Measurements from ENCODE around the gene SIDT1. TPM values are rescaled to one million over a fixed set of nuclear protein-coding genes. Genes with fewer than 3 reads are reported as not detected.

SIDT1 gene
- total RNA-seq, 2 experiments from 2014 or later: 19.0 to 19.7 TPM

DNA sequence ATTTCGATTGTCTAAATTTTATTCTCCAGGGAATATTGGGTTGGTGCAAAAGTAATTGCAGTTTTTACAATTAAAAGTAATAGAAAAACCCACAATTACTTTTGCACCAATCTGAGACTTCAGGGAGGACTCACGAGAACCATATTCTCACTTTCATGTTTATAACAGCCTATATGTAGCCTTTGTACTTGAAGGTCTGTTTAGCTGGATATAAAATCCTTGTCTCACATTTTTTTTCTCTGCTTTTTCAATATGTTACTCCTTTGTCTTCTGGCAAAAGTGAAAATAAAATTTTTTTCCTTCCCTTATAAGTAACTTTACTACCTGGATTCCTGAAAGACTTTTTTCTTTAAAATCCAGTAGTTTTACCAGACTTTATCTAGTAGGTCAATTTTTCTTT is 9.2 kb downstream of the SIDT1 start:
- ATAC-seq (no peak), DNase-seq (no peak)
- Mint-ChIP-seq H3K4me3 (no peak overlapping the region), H3K36me3 (ENCODE audit: low read depth) (peaks cover 39% of the 10 kb centered on the region), H3K9me3 (ENCODE audit: low read depth) (peaks cover 4% of the 10 kb centered on the region), H3K4me1 (peaks cover 44% of the 10 kb centered on the region), H3K27me3 (no peaks in the 10 kb centered on the region), H3K27ac (no peak overlapping the region)
- ChIA-PET POLR2A (no interaction called here), CTCF (interaction anchor here (0.8 to 1.4 kb wide), 2 partner anchors 13 to 750 kb away, joined by 3 read pairs; no protein-coding TSS in a partner anchor)
- intact Hi-C loops (cut with DNase I, micrococcal nuclease): no loop called here

GRCh38 chr3:113545594-113545993 is 13.2 kb downstream of the SIDT1 start:
- CTCF ChIA-PET: interaction anchor here (0.7 to 2.4 kb wide), 3 partner anchors 10 to 53 kb away, joined by 3 to 10 read pairs (median 5); no protein-coding TSS in a partner anchor
- Mint-ChIP-seq H3K36me3 (ENCODE audit: low read depth) (peaks cover 28% of the 10 kb centered on the region), H3K27ac (no peak overlapping the region), H3K27me3 (no peaks in the 10 kb centered on the region), H3K9me3 (ENCODE audit: low read depth) (peaks cover 6% of the 10 kb centered on the region), H3K4me3 (no peak overlapping the region), H3K4me1 (peaks cover 39% of the 10 kb centered on the region)
- intact Hi-C loops (cut with DNase I, micrococcal nuclease): no loop called here
- POLR2A ChIA-PET: no interaction called here
- DNase-seq (no peak), ATAC-seq (no peak)

- CTCF ChIA-PET: interaction anchor here (0.5 to 2.4 kb wide), 8 partner anchors 9 to 90 kb away, joined by 3 to 10 read pairs (median 4); partner anchors contain the start of gene SPICE1
- peaks cover 42% of the 10 kb centered on the region for H3K4me1 Mint-ChIP-seq
- peak overlapping the region; percentile 69 for H3K4me3 Mint-ChIP-seq
- DNase-seq (no peak), ATAC-seq (peak; percentile 47)
- H3K27me3 Mint-ChIP-seq: no peaks in the 10 kb centered on the region
- POLR2A ChIA-PET: no interaction called here
- peaks cover 3% of the 10 kb centered on the region for H3K9me3 Mint-ChIP-seq (ENCODE audit: low read depth)
- H3K27ac Mint-ChIP-seq: peak overlapping the region; percentile 82
- intact Hi-C loops (cut with DNase I, micrococcal nuclease): no loop called here
- H3K36me3 Mint-ChIP-seq (ENCODE audit: low read depth): peaks cover 25% of the 10 kb centered on the region
Observed at GRCh38 chr3:113546414-113546893, 14.1 kb downstream of the SIDT1 start.

GRCh38 chr3:113548501-113548900 is 16.1 kb downstream of the SIDT1 start:
- H3K27me3 Mint-ChIP-seq: no peaks in the 10 kb centered on the region
- ChIA-PET CTCF (interaction anchor here (0.6 kb wide), 1 partner anchor 197 kb away, joined by 3 read pairs; the partner anchor contains the start of gene NAA50), POLR2A (no interaction called here)
- ATAC-seq (no peak), DNase-seq (no peak)
- intact Hi-C loops (cut with DNase I, micrococcal nuclease): no loop called here
- H3K27ac Mint-ChIP-seq: no peak overlapping the region
- peaks cover 3% of the 10 kb centered on the region for H3K9me3 Mint-ChIP-seq (ENCODE audit: low read depth)
- H3K4me3 Mint-ChIP-seq: no peak overlapping the region
- peaks cover 13% of the 10 kb centered on the region for H3K36me3 Mint-ChIP-seq (ENCODE audit: low read depth)
- peaks cover 38% of the 10 kb centered on the region for H3K4me1 Mint-ChIP-seq

GRCh38 chr3:113551820-113552219 is 19.5 kb downstream of the SIDT1 start:
- peaks cover 2% of the 10 kb centered on the region for H3K9me3 Mint-ChIP-seq (ENCODE audit: low read depth)
- POLR2A ChIA-PET: no interaction called here
- intact Hi-C loops (cut with DNase I, micrococcal nuclease): no loop called here
- DNase-seq (no peak), ATAC-seq (no peak)
- H3K4me1 Mint-ChIP-seq: peaks cover 19% of the 10 kb centered on the region
- H3K27me3 Mint-ChIP-seq: no peaks in the 10 kb centered on the region
- H3K4me3 Mint-ChIP-seq: no peak overlapping the region
- CTCF ChIA-PET: interaction anchor here (1.2 to 2.6 kb wide), 4 partner anchors 13 to 59 kb away, joined by 3 to 18 read pairs (median 8); no protein-coding TSS in a partner anchor
- peak overlapping the region; percentile 3 for H3K27ac Mint-ChIP-seq
- peaks cover 5% of the 10 kb centered on the region for H3K36me3 Mint-ChIP-seq (ENCODE audit: low read depth)

DNA sequence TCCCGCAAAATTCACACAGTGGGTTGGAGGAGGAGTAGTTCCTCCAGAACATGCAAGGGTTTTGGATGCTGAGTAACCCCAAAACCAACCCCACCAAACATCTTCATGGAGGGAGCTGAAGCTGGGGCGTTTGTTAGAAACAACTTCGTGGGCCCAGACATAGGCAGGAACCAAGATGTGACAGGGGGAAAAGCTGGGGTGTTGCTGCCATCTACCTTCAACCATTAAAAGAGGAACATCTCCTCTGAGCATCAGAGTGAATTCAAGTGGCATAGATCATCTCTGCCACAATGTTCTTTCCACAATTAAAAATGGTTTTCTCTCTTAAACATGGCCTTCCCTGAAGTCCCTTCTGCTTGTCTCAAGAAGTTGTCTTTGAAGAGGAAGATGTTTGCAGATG is 20.5 kb downstream of the SIDT1 start:
- CTCF ChIA-PET: interaction anchor here (0.7 to 2.6 kb wide), 7 partner anchors 10 to 60 kb away, joined by 3 to 18 read pairs (median 4); no protein-coding TSS in a partner anchor

DNA sequence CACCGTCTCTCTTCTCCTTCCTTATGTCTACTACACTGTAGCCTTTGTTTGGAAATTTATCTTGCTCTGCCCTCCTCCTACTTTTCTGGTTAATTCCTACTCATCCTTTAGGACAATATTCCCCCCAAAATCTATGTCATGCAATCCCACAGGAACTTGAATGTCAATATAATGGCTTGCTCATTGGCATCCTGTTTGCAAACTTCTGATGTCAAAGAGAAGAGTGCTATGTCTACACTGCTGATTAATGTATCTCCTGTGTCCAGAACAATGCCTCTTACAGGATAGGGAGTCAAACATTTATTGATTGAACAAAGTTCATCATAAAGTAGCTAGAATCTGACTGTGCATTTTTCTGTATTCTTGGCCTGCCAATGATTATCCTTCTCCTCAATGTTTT is 22.8 kb downstream of the SIDT1 start:
- peaks cover 2% of the 10 kb centered on the region for H3K36me3 Mint-ChIP-seq (ENCODE audit: low read depth)
- POLR2A ChIA-PET: no interaction called here
- ATAC-seq (no peak), DNase-seq (no peak)
- intact Hi-C loops (cut with DNase I, micrococcal nuclease): no loop called here
- CTCF ChIA-PET: interaction anchor here (0.5 to 3.3 kb wide), 3 partner anchors 9 to 116 kb away, joined by 3 to 15 read pairs (median 3); no protein-coding TSS in a partner anchor
- H3K27me3 Mint-ChIP-seq: no peaks in the 10 kb centered on the region
- H3K9me3 Mint-ChIP-seq (ENCODE audit: low read depth): no peaks in the 10 kb centered on the region
- H3K27ac Mint-ChIP-seq: no peak overlapping the region
- H3K4me3 Mint-ChIP-seq: no peak overlapping the region
- peaks cover 24% of the 10 kb centered on the region for H3K4me1 Mint-ChIP-seq

More for the DNA sequence above, 20.5 kb downstream of the SIDT1 start:
- Mint-ChIP-seq H3K4me3 (no peak overlapping the region), H3K9me3 (ENCODE audit: low read depth) (peaks cover 2% of the 10 kb centered on the region), H3K27ac (no peak overlapping the region), H3K4me1 (peaks cover 24% of the 10 kb centered on the region), H3K27me3 (no peaks in the 10 kb centered on the region), H3K36me3 (ENCODE audit: low read depth) (peaks cover 5% of the 10 kb centered on the region)
- ATAC-seq (peak; percentile 42), DNase-seq (peak; percentile 38)
- intact Hi-C loops (cut with DNase I, micrococcal nuclease): loop anchor here in 1 of 2 experiments (1.0 kb wide), 1 partner anchor 59 kb away; no protein-coding TSS in a partner anchor
- POLR2A ChIA-PET: no interaction called here

- ChIA-PET POLR2A (no interaction called here), CTCF (interaction anchor here (1.0 to 3.3 kb wide), 4 partner anchors 21 to 63 kb away, joined by 4 to 15 read pairs (median 4); no protein-coding TSS in a partner anchor)
- DNase-seq (no peak), ATAC-seq (no peak)
- H3K27ac Mint-ChIP-seq: no peak overlapping the region
- peaks cover 32% of the 10 kb centered on the region for H3K4me1 Mint-ChIP-seq
- H3K9me3 Mint-ChIP-seq (ENCODE audit: low read depth): no peaks in the 10 kb centered on the region
- H3K4me3 Mint-ChIP-seq: no peak overlapping the region
- H3K27me3 Mint-ChIP-seq: no peaks in the 10 kb centered on the region
- intact Hi-C loops (cut with DNase I, micrococcal nuclease): no loop called here
- H3K36me3 Mint-ChIP-seq (ENCODE audit: low read depth): peaks cover 2% of the 10 kb centered on the region
Observed at GRCh38 chr3:113556316-113556945, 24.1 kb downstream of the SIDT1 start.

DNA sequence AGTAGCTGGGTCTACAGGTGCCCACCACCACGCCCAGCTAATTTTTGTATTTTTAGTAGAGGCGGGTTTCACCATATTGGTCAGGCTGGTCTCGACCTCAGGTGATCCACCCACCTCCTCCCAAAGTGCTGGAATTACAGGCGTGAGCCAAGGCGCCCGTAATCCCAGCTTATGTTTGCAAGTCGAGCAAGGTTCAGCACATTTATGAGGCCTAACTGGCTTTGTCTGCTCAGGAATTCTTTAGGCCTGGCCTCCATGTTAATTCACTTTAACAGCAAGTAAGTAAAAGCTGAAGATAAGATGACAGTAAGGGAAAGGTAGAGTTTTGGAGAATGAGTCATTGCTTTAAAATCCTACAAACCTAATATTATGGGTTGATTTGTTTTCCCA is 24.6 kb downstream of the SIDT1 start:
- peaks cover 2% of the 10 kb centered on the region for H3K36me3 Mint-ChIP-seq (ENCODE audit: low read depth)

DNA sequence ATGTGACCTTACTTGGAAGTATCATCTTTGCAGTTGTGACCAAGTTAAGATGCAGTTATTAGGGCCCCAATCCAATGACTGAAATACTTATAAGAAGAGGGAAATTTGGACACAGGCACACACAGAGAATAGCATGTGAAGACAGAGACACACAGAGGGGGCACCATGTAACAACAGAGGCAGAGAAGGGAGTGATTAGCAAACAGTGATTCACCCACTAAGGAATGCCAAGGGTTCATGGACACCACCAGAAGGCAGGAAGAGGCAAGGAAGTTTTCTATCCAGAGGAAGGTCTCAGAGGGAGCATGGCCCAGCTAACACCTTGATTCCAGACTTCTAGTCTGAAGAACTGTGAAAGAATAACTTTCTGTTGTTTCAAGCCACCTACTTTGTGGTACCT is 25.0 kb downstream of the SIDT1 start:
- ChIA-PET POLR2A (interaction anchor here (0.6 kb wide), 1 partner anchor 92 kb away, joined by 7 read pairs; no protein-coding TSS in a partner anchor), CTCF (interaction anchor here (0.6 to 3.3 kb wide), 4 partner anchors 20 to 64 kb away, joined by 3 to 15 read pairs (median 4); no protein-coding TSS in a partner anchor)
- no peak for DNase-seq
- H3K36me3 Mint-ChIP-seq (ENCODE audit: low read depth): peaks cover 2% of the 10 kb centered on the region
- no peak overlapping the region for H3K4me3 Mint-ChIP-seq
- no peaks in the 10 kb centered on the region for H3K27me3 Mint-ChIP-seq
- intact Hi-C loops (cut with DNase I, micrococcal nuclease): no loop called here
- peaks cover 34% of the 10 kb centered on the region for H3K4me1 Mint-ChIP-seq
- no peak for ATAC-seq
- no peaks in the 10 kb centered on the region for H3K9me3 Mint-ChIP-seq (ENCODE audit: low read depth)
- no peak overlapping the region for H3K27ac Mint-ChIP-seq

More for the DNA sequence above, 24.6 kb downstream of the SIDT1 start:
- CTCF ChIA-PET: interaction anchor here (0.6 to 3.3 kb wide), 5 partner anchors 20 to 63 kb away, joined by 3 to 15 read pairs (median 4); no protein-coding TSS in a partner anchor
- Mint-ChIP-seq H3K4me3 (no peak overlapping the region), H3K4me1 (peaks cover 35% of the 10 kb centered on the region), H3K27ac (no peak overlapping the region), H3K27me3 (no peaks in the 10 kb centered on the region), H3K9me3 (ENCODE audit: low read depth) (no peaks in the 10 kb centered on the region)
- ATAC-seq: no peak
- DNase-seq: no peak
- intact Hi-C loops (cut with DNase I, micrococcal nuclease): no loop called here
- POLR2A ChIA-PET: interaction anchor here (0.6 kb wide), 1 partner anchor 92 kb away, joined by 7 read pairs; no protein-coding TSS in a partner anchor

DNA sequence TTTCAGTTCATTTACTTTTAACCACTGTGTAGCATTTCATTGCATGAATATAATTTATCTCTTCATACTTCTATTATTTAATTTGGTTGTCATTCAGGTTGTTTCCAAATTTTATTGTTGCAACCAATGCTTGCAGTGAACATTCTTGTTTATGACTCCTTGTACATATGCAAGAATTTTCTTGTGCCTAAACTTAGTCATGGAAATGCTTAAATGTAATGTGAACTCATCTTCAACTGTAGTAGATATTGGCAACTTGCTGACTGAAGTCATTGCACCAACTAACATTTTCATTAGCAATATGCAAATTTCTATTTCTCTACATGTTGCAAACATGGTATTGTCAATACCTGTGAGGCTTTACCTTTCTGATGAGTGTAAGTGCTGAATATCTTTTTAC is 26.7 kb downstream of the SIDT1 start:
- Mint-ChIP-seq H3K36me3 (ENCODE audit: low read depth) (no peaks in the 10 kb centered on the region), H3K9me3 (ENCODE audit: low read depth) (no peaks in the 10 kb centered on the region), H3K4me3 (no peak overlapping the region), H3K27me3 (no peaks in the 10 kb centered on the region), H3K4me1 (peaks cover 34% of the 10 kb centered on the region), H3K27ac (no peak overlapping the region)
- DNase-seq (no peak), ATAC-seq (no peak)
- ChIA-PET POLR2A (no interaction called here), CTCF (interaction anchor here (0.6 to 2.5 kb wide), 4 partner anchors 19 to 1320 kb away, joined by 3 to 11 read pairs (median 6); no protein-coding TSS in a partner anchor)
- intact Hi-C loops (cut with DNase I, micrococcal nuclease): no loop called here
